HCT116 (cell line): Measurements from ENCODE around the gene SVIL.

ENCODE experiments used
- CTCF ChIP-seq, 3 experiments: fragments of 200-600 bp in 1 of 3; sonication (generic) in 1 of 3; IDR thresholded peaks in 2 of 3; conservative IDR thresholded peaks in 1 of 3; 2 replicates each; pipeline ENCODE4 v1.5.1; 2012 to 2017; ENCODE audit warnings: low read depth in 2 of 3, low read length in 2 of 3, antibody characterized with exemption in 1 of 3, borderline replicate concordance in 1 of 3, control low read depth in 1 of 3, mild to moderate bottlenecking in 1 of 3, mixed read lengths in 1 of 3, mixed run types in 1 of 3, moderate library complexity in 1 of 3; ENCODE audit not compliant: insufficient read depth in 1 of 3
- EGR1 ChIP-seq: IDR thresholded peaks from 2 replicates; pipeline ENCODE4 v1.6.1; 2012; ENCODE audit warnings: low read depth
- EZH2 ChIP-seq: fragments of 200-600 bp; sonication (generic); IDR thresholded peaks from 2 replicates; pipeline ENCODE4 v1.6.1; 2017; ENCODE audit warnings: antibody characterized with exemption, mixed run types
- MAX ChIP-seq: IDR thresholded peaks from 2 replicates; pipeline ENCODE4 v1.6.1; 2012
- POLR2A ChIP-seq: IDR thresholded peaks from 2 replicates; pipeline ENCODE4 v1.7.0; 2011; ENCODE audit warnings: borderline replicate concordance; ENCODE audit not compliant: insufficient read depth, insufficient read length; ENCODE audit errors: extremely low read depth
- SRF ChIP-seq: IDR thresholded peaks from 2 replicates; pipeline ENCODE4 v1.6.1; 2012; ENCODE audit warnings: low read depth
- YY1 ChIP-seq: IDR thresholded peaks from 2 replicates; pipeline ENCODE4 v1.6.1; 2011; ENCODE audit warnings: low read length, low read depth, moderate library complexity, mild to moderate bottlenecking; ENCODE audit not compliant: insufficient replicate concordance; ENCODE audit errors: extremely low read depth
- TF ChIP-seq, protein P1 (sequence below): IDR thresholded peaks from 2 replicates; pipeline ENCODE4 v1.6.1; 2012

GRCh38 chr10:29657719-29658274 is 23.0 kb upstream of the SVIL start:
- TF ChIP-seq EZH2 (no peak), MAX (no peak), CTCF (IDR thresholded peaks at IDR 0.05 in 2 of 3, conservative IDR thresholded peaks at IDR 0.05 in 1 of 3; ENCODE audit: borderline replicate concordance in 1 of 3, insufficient read depth in 1 of 3, low read depth in 2 of 3, low read length in 2 of 3) (no peak), YY1 (no peak), SRF (no peak), EGR1 (no peak), POLR2A (no peak)
- TF ChIP-seq, protein P1, sequence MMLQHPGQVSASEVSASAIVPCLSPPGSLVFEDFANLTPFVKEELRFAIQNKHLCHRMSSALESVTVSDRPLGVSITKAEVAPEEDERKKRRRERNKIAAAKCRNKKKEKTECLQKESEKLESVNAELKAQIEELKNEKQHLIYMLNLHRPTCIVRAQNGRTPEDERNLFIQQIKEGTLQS = no peak
